Neural progenitor cell (in vitro differentiated cells): ENCODE results near the gene TATDN2. TPM values are rescaled to one million over a fixed set of nuclear protein-coding genes. Genes with fewer than 3 reads are reported as not detected.
A peak's percentile ranks its signal among the peaks of the same experiment; 100 is the strongest.

Source experiments
- DNase-seq: peaks from one replicate; pipeline ENCODE4 v3.0.0-alpha.2; 2016; ENCODE audit warnings: low spot score
- H2AFZ ChIP-seq: fragments of 200-600 bp; sonication (generic); replicated peaks from 2 replicates; pipeline ENCODE4 v1.6.1; 2016; ENCODE audit warnings: antibody characterized with exemption
- H3F3A ChIP-seq: fragments of 200-600 bp; sonication (generic); 2 replicates; pipeline ENCODE4 v1.6.1; 2016; ENCODE audit warnings: antibody characterized with exemption, low read depth
- H3K27ac ChIP-seq: fragments of 200-600 bp; sonication (generic); 2 replicates; pipeline ENCODE4 v1.5.1; 2016; ENCODE audit warnings: mild to moderate bottlenecking
- H3K27me3 ChIP-seq: fragments of 200-600 bp; sonication (generic); 2 replicates; pipeline ENCODE4 v1.6.1; 2016; ENCODE audit warnings: mild to moderate bottlenecking, moderate library complexity
- H3K36me3 ChIP-seq: fragments of 200-600 bp; sonication (generic); 2 replicates; pipeline ENCODE4 v1.5.1; 2016
- H3K4me1 ChIP-seq: fragments of 200-600 bp; sonication (generic); 2 replicates; pipeline ENCODE4 v1.6.1; 2016; ENCODE audit warnings: mixed run types
- H3K4me2 ChIP-seq: fragments of 200-600 bp; sonication (generic); 2 replicates; pipeline ENCODE4 v1.6.1; 2016
- H3K4me3 ChIP-seq: fragments of 200-600 bp; sonication (generic); 2 replicates; pipeline ENCODE4 v1.5.1; 2016
- H3K79me2 ChIP-seq: fragments of 200-600 bp; sonication (generic); 2 replicates; pipeline ENCODE4 v1.6.1; 2016; ENCODE audit warnings: low read depth
- H3K9ac ChIP-seq: fragments of 200-600 bp; sonication (generic); 2 replicates; pipeline ENCODE4 v1.6.1; 2016
- H3K9me3 ChIP-seq: fragments of 200-600 bp; sonication (generic); 2 replicates; pipeline ENCODE4 v1.5.1; 2016; ENCODE audit warnings: low read depth
- H4K20me1 ChIP-seq: fragments of 200-600 bp; sonication (generic); 2 replicates; pipeline ENCODE4 v1.6.1; 2016; ENCODE audit warnings: low read depth
- H3K27ac Mint-ChIP-seq: 3 replicates; pipeline ENCODE4 v1.8.0; 2021; ENCODE audit warnings: mixed read lengths
- H3K27me3 Mint-ChIP-seq: 2 replicates; pipeline ENCODE4 v1.8.0; 2022; ENCODE audit warnings: low read depth, mild to moderate bottlenecking, inconsistent platforms, moderate library complexity, mixed read lengths; ENCODE audit not compliant: insufficient read depth
- H3K36me3 Mint-ChIP-seq: 3 replicates; pipeline ENCODE4 v1.8.0; 2021; ENCODE audit warnings: mixed read lengths
- H3K4me1 Mint-ChIP-seq: 3 replicates; pipeline ENCODE4 v1.8.0; 2021; ENCODE audit warnings: mixed read lengths
- H3K4me3 Mint-ChIP-seq: 3 replicates; pipeline ENCODE4 v1.8.0; 2021; ENCODE audit warnings: mild to moderate bottlenecking, moderate library complexity, mixed read lengths
- H3K9me3 Mint-ChIP-seq: 3 replicates; pipeline ENCODE4 v1.8.0; 2020; ENCODE audit warnings: mixed read lengths
- CTCF ChIP-seq: fragments of 200-600 bp; sonication (generic); IDR thresholded peaks from 2 replicates; pipeline ENCODE4 v1.5.1; 2017; ENCODE audit warnings: antibody characterized with exemption, mild to moderate bottlenecking
- EZH2 ChIP-seq: fragments of 200-600 bp; sonication (generic); IDR thresholded peaks from 2 replicates; pipeline ENCODE4 v1.6.1; 2017; ENCODE audit warnings: antibody characterized with exemption, mild to moderate bottlenecking, moderate library complexity
- EZH2phosphoT487 ChIP-seq: fragments of 200-600 bp; sonication (generic); IDR thresholded peaks from 2 replicates; pipeline ENCODE4 v1.6.1; 2017; ENCODE audit warnings: antibody characterized with exemption
- total RNA-seq: library from RNA; depleted of rRNA; stranded (reverse); fragments of >200 nt; gene quantifications from 2 replicates; pipeline ENCODE4 v1.2.3, GENCODE V29; 2015; ENCODE audit warnings: low replicate concordance

The TATDN2 gene
- total RNA-seq, 1 donor from 2014 or later: 11.7 TPM

GRCh38 chr3:10205451-10206165 lies 42.7 kb upstream of the TATDN2 start:
- H3K9me3 Mint-ChIP-seq: no peaks in the 10 kb centered on the region
- no peak for DNase-seq
- H3K9ac ChIP-seq: no peak overlapping the region
- H3K4me1 Mint-ChIP-seq: peaks cover 3% of the 10 kb centered on the region
- H3K4me3 ChIP-seq: no peak overlapping the region
- peaks cover 11% of the 10 kb centered on the region for H3K27me3 Mint-ChIP-seq
- no peaks in the 10 kb centered on the region for H3K79me2 ChIP-seq
- no peak overlapping the region for H2AFZ ChIP-seq
- H3K4me2 ChIP-seq: no peak overlapping the region
- no peak overlapping the region for H3K27ac ChIP-seq
- H3K27ac Mint-ChIP-seq: peak overlapping the region; percentile 92
- TF ChIP-seq EZH2phosphoT487 (no peak), EZH2 (no peak), CTCF (no peak)
- H3K9me3 ChIP-seq: no peaks in the 10 kb centered on the region
- H3K4me3 Mint-ChIP-seq: no peak overlapping the region
- H3K4me1 ChIP-seq: no peaks in the 10 kb centered on the region
- no peaks in the 10 kb centered on the region for H3K27me3 ChIP-seq
- no peaks in the 10 kb centered on the region for H3K36me3 ChIP-seq
- H3F3A ChIP-seq: no peaks in the 10 kb centered on the region
- no peaks in the 10 kb centered on the region for H4K20me1 ChIP-seq
- H3K36me3 Mint-ChIP-seq: no peaks in the 10 kb centered on the region

GRCh38 chr3:10206166-10206511 lies 42.1 kb upstream of the TATDN2 start:
- H3K9me3 ChIP-seq: no peaks in the 10 kb centered on the region
- H4K20me1 ChIP-seq: no peaks in the 10 kb centered on the region
- Mint-ChIP-seq H3K4me1 (peaks cover 3% of the 10 kb centered on the region), H3K4me3 (no peak overlapping the region), H3K9me3 (no peaks in the 10 kb centered on the region), H3K36me3 (no peaks in the 10 kb centered on the region), H3K27me3 (peaks cover 11% of the 10 kb centered on the region), H3K27ac (no peak overlapping the region)
- no peak overlapping the region for H3K4me2 ChIP-seq
- no peak for DNase-seq
- TF ChIP-seq EZH2: no peak
- TF ChIP-seq CTCF: no peak
- TF ChIP-seq EZH2phosphoT487: no peak
- H3K27me3 ChIP-seq: no peaks in the 10 kb centered on the region
- H3K36me3 ChIP-seq: no peaks in the 10 kb centered on the region
- H3K79me2 ChIP-seq: no peaks in the 10 kb centered on the region
- no peaks in the 10 kb centered on the region for H3K4me1 ChIP-seq
- H3K4me3 ChIP-seq: no peak overlapping the region
- H3K9ac ChIP-seq: no peak overlapping the region
- H3F3A ChIP-seq: no peaks in the 10 kb centered on the region
- H3K27ac ChIP-seq: no peak overlapping the region
- no peak overlapping the region for H2AFZ ChIP-seq

- Mint-ChIP-seq H3K36me3 (no peaks in the 10 kb centered on the region), H3K4me3 (no peak overlapping the region), H3K27me3 (peaks cover 4% of the 10 kb centered on the region), H3K27ac (no peak overlapping the region), H3K4me1 (no peaks in the 10 kb centered on the region), H3K9me3 (no peaks in the 10 kb centered on the region)
- Histone ChIP-seq H3K4me2 (no peak overlapping the region), H3K27ac (no peak overlapping the region), H3F3A (no peaks in the 10 kb centered on the region), H3K4me1 (no peaks in the 10 kb centered on the region), H3K9ac (no peak overlapping the region), H3K4me3 (no peak overlapping the region), H3K27me3 (no peaks in the 10 kb centered on the region), H3K9me3 (no peaks in the 10 kb centered on the region), H3K79me2 (no peaks in the 10 kb centered on the region), H3K36me3 (no peaks in the 10 kb centered on the region), H2AFZ (no peak overlapping the region), H4K20me1 (no peaks in the 10 kb centered on the region)
- no peak for TF ChIP-seq EZH2phosphoT487
- no peak for TF ChIP-seq EZH2
- TF ChIP-seq CTCF: no peak
- no peak for DNase-seq
Observed at GRCh38 chr3:10213156-10213792, 35.0 kb upstream of the TATDN2 start.
